Suprapubic skin (tissue), 3 donors: ENCODE measurements around the gene ABCA9.

ENCODE experiments used
- CTCF ChIP-seq, 2 donors: fragments of 200-600 bp in 1 of 2; fragments of 450-650 bp in 1 of 2; sonication (generic) in 1 of 2; IDR thresholded peaks; one replicate each; pipeline ENCODE4 v1.5.1; 2016 to 2019; ENCODE audit warnings: antibody characterized with exemption in 2 of 2, mild to moderate bottlenecking in 1 of 2, moderate library complexity in 1 of 2
- POLR2A ChIP-seq, 2 donors: fragments of 450-650 bp; IDR thresholded peaks; one replicate each; pipeline ENCODE4 v1.6.1; 2017; ENCODE audit warnings: antibody characterized with exemption in 2 of 2, mild to moderate bottlenecking in 2 of 2, moderate library complexity in 2 of 2

GRCh38 chr17:69078864-69079263, 18.1 kb upstream of the ABCA9 start:
- TF ChIP-seq CTCF (IDR thresholded peaks at IDR 0.05) (no peak), POLR2A (IDR thresholded peaks at IDR 0.05) (no peak)
